IPS-11a (cell line): ENCODE data around the gene IGF2R.
"Not testable (repeated sequence)": the region's sequence is repeated elsewhere in the genome, so short reads cannot be mapped to it uniquely, and the experiment has no call there.

Experiments
- H3K4me3 ChIP-seq: one replicate; pipeline ENCODE4 v1.5.1; 2013; ENCODE audit warnings: low read depth, low read length, control low read depth

Gene IGF2R

DNA sequence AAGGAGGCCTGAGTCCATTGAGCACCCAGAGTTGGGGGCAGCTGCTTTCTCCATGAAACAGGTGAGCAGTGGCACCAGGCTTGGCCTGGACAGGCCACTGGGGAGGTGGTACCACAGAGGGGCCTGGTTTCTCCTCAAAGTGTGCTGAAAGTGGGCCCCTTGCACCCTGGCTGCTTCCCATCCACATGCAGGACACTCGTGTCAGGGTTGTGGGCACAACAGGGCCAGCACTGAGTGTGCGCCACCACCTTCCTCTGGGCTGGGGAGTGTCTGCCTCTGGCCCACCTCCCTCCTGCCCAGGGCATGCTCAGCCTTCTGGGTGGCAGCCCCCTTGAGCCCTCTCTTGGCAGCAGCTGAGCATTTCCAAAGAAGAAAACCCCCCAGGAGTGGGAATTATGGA lies 147.5 kb downstream of the IGF2R start:
- H3K4me3 ChIP-seq: no peak overlapping the region

DNA sequence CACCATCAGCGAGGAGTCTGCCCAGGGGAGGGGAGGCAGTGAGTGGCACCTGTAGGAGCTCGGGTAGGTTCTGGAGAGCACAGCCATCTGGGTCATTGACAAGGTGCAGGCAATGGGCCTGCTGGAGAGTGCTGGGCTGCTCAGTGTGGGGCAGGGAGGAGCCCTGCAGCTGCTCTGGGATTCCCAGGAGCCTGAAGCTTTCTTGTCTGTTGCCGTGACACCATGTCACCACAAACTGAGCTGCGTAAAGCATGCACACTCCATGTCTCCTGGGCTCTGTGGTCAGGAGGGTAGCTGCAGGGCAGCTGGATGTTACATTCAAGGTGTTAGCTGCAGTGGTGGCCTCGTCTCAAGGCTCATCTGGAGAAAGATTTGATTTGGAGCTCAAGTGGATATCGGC lies 148.3 kb downstream of the IGF2R start:
- no peak overlapping the region for H3K4me3 ChIP-seq

- no peak overlapping the region for H3K4me3 ChIP-seq
These were observed 149.8 kb downstream of the IGF2R start for GRCh38 chr6:160118620-160119229.

DNA sequence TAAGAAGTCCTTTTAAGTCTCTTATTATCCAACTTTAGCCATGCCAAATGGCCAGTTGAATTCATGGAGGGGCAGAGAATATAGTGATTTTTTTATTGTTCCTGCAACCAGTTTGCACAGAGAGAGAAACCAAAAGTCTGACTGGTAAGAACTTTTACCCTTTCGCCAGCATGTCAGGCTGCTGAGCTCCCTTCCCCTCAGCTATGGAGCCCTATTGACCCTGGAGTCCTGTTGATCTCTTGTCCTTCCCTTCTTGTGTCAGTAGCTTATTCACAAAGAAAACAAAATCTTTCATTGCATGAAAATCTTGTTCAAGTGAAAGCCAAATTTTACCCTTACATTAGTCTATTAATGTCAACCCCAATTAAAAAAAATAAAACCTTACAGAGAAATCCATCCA lies 151.2 kb downstream of the IGF2R start:
- H3K4me3 ChIP-seq: no peak overlapping the region

GRCh38 chr6:160121558-160121957 lies 152.7 kb downstream of the IGF2R start, which contains the start of gene SLC22A1:
Gene SLC22A1, plus strand, starts transcription at chr6:160121815. Its CDS starts 121 bp downstream, at chr6:160121936.
- H3K4me3 ChIP-seq: no peak within 1 kb of the TSS

DNA sequence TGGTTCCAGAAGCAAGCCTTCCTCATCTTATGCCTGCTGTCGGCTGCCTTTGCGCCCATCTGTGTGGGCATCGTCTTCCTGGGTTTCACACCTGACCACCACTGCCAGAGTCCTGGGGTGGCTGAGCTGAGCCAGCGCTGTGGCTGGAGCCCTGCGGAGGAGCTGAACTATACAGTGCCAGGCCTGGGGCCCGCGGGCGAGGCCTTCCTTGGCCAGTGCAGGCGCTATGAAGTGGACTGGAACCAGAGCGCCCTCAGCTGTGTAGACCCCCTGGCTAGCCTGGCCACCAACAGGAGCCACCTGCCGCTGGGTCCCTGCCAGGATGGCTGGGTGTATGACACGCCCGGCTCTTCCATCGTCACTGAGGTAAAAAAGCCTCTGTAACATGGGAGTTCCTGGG lies 153.1 kb downstream of the IGF2R start:
- no peak overlapping the region for H3K4me3 ChIP-seq

GRCh38 chr6:160122744-160123143 lies 153.9 kb downstream of the IGF2R start:
- no peak overlapping the region for H3K4me3 ChIP-seq

DNA sequence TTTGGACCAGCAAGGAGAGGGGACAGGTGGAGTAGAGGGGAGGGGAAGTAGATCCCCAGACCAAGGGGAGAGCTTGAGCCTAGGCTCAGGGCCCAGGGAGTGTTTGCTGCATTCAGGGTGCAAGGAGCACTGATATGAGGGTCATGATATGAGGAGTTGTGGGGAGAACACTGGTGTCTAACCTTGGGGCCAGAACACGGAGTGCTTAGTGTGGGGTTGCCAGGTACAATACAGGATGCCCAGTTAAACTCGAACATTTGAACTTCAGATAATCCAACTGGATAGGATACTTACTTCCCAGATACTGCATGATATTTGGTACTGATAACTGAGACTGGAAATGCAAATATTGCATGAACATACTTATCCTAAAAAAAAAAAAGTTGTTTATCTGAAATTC lies 155.1 kb downstream of the IGF2R start:
- no peak overlapping the region for H3K4me3 ChIP-seq

- no peak overlapping the region for H3K4me3 ChIP-seq
These were observed 155.7 kb downstream of the IGF2R start for GRCh38 chr6:160124605-160125004.

DNA sequence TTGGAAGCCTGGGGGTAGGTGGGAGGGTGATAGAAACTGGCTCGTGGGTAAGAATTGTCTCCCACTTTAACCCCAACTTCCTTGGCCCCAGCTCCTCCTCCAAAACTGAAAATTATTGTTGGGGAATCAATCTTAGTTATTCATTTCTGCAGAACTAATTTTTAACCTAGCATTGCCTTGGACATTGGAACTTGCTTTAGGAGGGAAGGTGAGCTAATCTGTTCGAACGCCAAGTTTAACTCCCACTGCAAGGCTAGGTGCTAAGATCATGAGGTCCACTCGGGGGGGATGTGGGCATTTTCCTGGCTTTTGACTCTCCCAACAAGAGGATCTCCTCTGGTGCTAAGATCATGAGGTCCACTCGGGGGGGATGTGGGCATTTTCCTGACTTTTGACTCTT lies 156.2 kb downstream of the IGF2R start:
- not testable (repeated sequence) for H3K4me3 ChIP-seq

DNA sequence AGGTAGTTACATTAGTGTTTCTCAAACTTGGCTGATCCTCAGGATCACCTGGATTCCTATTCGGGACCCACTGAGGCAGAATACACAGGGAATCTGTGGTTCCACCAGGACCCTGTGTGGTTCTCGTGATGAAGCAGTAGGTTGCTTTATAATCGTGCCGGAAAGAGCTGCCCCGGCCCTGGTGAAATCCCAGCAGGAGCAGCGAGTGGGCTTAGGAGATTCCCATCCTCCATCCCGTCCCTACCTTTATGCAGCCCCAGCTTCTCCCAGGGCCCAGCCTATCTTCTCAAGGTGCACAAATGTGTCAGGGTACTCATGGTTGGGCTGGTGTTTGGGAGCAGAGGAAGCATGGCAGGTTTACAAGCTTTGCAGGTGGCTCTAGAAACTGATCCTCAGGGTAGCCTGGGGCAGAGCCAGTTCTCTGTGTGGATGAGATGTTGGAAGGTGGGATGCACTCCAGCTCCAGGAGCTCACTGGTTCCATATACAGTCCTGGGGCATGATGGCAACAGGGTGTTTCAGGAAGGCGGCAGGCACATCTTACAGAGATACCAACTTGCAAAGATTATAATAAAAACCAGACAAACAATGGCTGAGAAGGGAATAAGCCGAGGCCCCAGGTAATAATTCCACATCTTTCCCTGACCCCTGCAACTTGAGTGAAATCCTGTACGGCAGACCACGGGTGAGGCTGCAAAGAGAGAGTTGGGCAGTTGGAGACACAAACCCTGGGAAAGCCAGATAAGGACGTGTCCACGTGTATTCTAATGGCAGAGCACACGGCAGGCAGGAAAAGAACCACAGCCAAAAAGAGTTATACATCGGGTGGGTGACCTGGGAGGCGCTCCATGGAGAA lies 158.6 kb downstream of the IGF2R start:
- H3K4me3 ChIP-seq: no peak overlapping the region

DNA sequence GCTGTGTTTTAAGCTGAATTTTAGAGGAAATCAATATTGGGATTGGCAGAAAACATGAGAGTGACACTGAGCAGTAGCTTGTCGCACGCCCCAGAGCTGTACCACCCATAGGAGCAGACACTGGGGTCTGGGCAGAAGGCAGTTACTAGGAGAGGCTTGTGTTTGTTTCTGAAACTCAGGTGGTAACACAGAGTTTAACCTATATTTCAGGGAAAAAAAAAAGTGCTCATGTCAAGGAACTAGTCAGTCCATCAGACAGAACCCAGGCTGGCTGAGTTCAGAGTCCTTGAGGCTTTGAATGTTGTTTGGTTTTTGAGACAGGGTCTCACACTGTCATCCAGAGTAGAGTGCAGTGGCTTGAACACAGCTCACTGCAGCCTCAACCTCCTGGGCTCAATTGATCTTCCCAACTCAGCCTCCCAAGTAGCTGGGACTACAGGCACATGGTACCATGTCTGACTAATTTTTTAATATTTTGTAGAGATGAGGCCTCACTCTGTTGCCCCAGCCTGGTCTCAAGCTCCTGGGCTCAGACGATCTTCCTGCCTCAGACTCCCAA lies 159.3 kb downstream of the IGF2R start:
- H3K4me3 ChIP-seq: no peak overlapping the region

- no peak overlapping the region for H3K4me3 ChIP-seq
These were observed 160.1 kb downstream of the IGF2R start for GRCh38 chr6:160128879-160129516.

DNA sequence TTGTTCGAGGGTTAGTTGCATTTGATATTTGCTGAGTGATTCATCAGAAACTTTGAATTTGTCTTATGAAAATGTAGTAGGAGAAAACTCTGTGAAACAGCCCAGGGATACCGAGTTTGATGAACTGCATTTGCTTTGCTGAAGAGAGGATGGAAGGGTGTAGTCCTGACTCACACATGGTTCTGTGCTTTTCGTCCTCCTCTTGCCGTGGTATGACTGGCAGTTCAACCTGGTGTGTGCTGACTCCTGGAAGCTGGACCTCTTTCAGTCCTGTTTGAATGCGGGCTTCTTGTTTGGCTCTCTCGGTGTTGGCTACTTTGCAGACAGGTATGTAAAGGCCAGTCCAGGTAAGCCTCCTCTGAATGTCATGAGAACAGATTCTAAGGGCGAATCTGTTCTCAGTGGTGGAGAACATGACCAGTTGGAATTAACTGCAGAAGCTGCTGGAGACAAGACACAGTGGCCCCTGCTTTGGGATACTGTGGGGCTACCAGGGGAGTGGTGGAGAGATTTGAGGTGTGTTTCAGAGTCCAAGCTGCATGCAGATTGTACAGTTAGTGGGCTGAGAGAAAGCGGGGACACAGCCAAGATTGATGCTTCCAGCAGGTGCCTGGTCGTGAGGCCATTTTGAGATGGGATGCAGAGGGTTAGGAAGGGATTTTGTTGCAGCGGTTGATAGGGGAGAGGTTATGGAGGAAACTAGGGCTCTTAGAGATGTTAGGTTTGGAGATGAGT lies 161.2 kb downstream of the IGF2R start:
- no peak overlapping the region for H3K4me3 ChIP-seq

DNA sequence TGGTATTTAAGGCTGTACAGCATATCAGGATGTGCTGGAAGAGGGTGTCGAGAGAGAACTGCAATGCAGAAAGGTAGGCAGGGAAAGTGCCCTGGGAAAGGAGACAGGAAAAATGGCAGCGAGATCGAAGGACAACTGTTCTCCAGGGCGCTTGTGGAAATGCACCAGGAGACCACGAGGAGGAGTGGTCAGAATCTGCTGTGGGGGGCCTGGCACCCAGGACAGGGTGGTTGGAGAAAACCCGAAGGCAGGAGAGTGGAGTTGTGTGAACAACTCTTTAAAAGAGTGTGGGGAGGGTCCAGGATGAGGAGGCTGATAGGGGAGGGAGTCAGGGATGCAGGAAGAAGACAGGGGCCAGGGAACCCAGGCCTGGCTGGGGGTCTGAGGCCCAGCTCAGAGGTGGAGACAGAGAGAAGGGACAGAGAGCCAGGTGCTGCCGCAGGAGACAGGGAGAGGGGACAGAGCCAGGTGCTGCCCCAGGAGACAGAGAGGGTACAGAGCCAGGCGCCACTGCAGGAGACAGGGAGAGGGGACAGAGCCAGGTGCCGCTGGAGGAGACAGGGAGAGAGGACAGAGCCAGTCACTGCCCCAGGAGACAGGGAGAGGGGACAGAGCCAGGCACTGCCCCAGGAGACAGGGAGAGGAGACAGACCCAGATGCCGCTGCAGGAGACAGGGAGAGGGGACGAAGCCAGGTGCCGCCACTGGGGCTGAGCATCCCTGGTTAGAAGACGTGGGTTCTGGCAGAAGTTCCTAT lies 162.0 kb downstream of the IGF2R start:
- no peak overlapping the region for H3K4me3 ChIP-seq

GRCh38 chr6:160131636-160132296 lies 162.9 kb downstream of the IGF2R start:
- no peak overlapping the region for H3K4me3 ChIP-seq

DNA sequence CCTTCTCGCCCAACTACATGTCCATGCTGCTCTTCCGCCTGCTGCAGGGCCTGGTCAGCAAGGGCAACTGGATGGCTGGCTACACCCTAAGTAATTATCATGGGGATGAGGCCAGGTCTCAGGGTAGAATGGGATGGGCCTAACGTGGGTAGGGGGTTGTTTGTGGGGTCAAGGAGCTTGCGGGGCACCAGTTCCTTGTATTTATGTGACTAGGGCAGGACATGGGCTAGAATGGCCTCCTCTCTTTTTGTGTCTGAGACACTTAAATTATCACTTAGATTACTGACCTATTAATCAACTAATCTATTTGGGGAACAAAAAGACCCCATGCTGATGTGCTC lies 163.4 kb downstream of the IGF2R start:
- H3K4me3 ChIP-seq: no peak overlapping the region

GRCh38 chr6:160132776-160133338 lies 164.0 kb downstream of the IGF2R start:
- no peak overlapping the region for H3K4me3 ChIP-seq
